Measurements from ENCODE around the gene HOXA1.

HOXA1 gene

GRCh38 chr7:27104341-27105058 is 8.7 kb upstream of the HOXA1 start:
- no peak for DNase-seq

- DNase-seq = no peak
Observed at GRCh38 chr7:27103489-27104226, 7.9 kb upstream of the HOXA1 start.

GRCh38 chr7:27102581-27103442 is 7.0 kb upstream of the HOXA1 start, which contains the start of gene HOXA2:
Gene HOXA2, minus strand, starts transcription at chr7:27102683. Its CDS starts 183 bp downstream, at chr7:27102500.
- no peak for DNase-seq

GRCh38 chr7:27101957-27102580 is 6.3 kb upstream of the HOXA1 start:
- DNase-seq = no peak

- no peak for DNase-seq
Observed at GRCh38 chr7:27101171-27101956, 5.6 kb upstream of the HOXA1 start.

GRCh38 chr7:27100694-27101170 is 4.9 kb upstream of the HOXA1 start:
- no peak for DNase-seq

- DNase-seq = no peak
Observed at GRCh38 chr7:27099453-27100370, 3.9 kb upstream of the HOXA1 start.

GRCh38 chr7:27098578-27099451 is 3.0 kb upstream of the HOXA1 start:
- DNase-seq = no peak

- no peak for DNase-seq
Observed at GRCh38 chr7:27097686-27098577, 2.1 kb upstream of the HOXA1 start.

GRCh38 chr7:27096768-27097514 is 1.1 kb upstream of the HOXA1 start:
- no peak for DNase-seq

- DNase-seq = no peak
Observed at GRCh38 chr7:27095050-27095896, 527 bp downstream of the HOXA1 start.

GRCh38 chr7:27094304-27095049 is 1.3 kb downstream of the HOXA1 start:
- DNase-seq = no peak

- no peak for DNase-seq
Observed at GRCh38 chr7:27093184-27093895, 2.5 kb downstream of the HOXA1 start.

GRCh38 chr7:27092819-27093110 is 3.0 kb downstream of the HOXA1 start:
- no peak for DNase-seq

GRCh38 chr7:27091941-27092818 is 3.6 kb downstream of the HOXA1 start:
- no peak for DNase-seq

All from stimulated activated CD4-positive, alpha-beta T cell treated with anti-CD3 and anti-CD28 coated beads, Interleukin-12 subunit alpha, Interleukin-12 subunit beta, amount 100 ng/mL, for 4 hours (primary cell).